ENCODE measurements around the gene BRME1.

The BRME1 gene

GRCh38 chr19:13880059-13881043, 25.6 kb downstream of the BRME1 start:
- Mint-ChIP-seq H3K4me1 (peaks cover 34% of the 10 kb centered on the region), H3K27me3 (ENCODE audit: low read depth, poor library complexity) (peaks cover 13% of the 10 kb centered on the region), H3K9me3 (no peaks in the 10 kb centered on the region), H3K27ac (no peak overlapping the region), H3K36me3 (ENCODE audit: low read depth) (no peaks in the 10 kb centered on the region), H3K4me3 (no peak overlapping the region)
- peak; percentile 98 for DNase-seq
- peak; percentile 99 for TF ChIP-seq CTCF (IDR thresholded peaks at IDR 0.05)

GRCh38 chr19:13877303-13877702, 28.6 kb downstream of the BRME1 start:
- Mint-ChIP-seq H3K27me3 (ENCODE audit: low read depth, poor library complexity) (peaks cover 17% of the 10 kb centered on the region), H3K4me1 (peaks cover 36% of the 10 kb centered on the region), H3K4me3 (no peak overlapping the region), H3K9me3 (no peaks in the 10 kb centered on the region), H3K27ac (no peak overlapping the region), H3K36me3 (ENCODE audit: low read depth) (no peaks in the 10 kb centered on the region)
- no peak for TF ChIP-seq CTCF (IDR thresholded peaks at IDR 0.05)
- DNase-seq, result no peak

GRCh38 chr19:13876834-13877233, 29.1 kb downstream of the BRME1 start, which contains the start of gene NANOS3:
NANOS3 (plus strand) TSS chr19:13877134; CDS start chr19:13877249, 115 bp downstream.
- no peak for DNase-seq
- peaks cover 31% of the 10 kb centered on the region for H3K4me1 Mint-ChIP-seq
- no peaks in the 10 kb centered on the region for H3K36me3 Mint-ChIP-seq (ENCODE audit: low read depth)
- H3K27me3 Mint-ChIP-seq (ENCODE audit: low read depth, poor library complexity), result peaks cover 17% of the 10 kb centered on the region
- H3K9me3 Mint-ChIP-seq, result no peaks in the 10 kb centered on the region
- no peak within 1 kb of the TSS for H3K27ac Mint-ChIP-seq
- TF ChIP-seq CTCF (IDR thresholded peaks at IDR 0.05), result no peak
- no peak within 1 kb of the TSS for H3K4me3 Mint-ChIP-seq

GRCh38 chr19:13875824-13876223, 30.1 kb downstream of the BRME1 start:
- TF ChIP-seq CTCF (IDR thresholded peaks at IDR 0.05), result no peak
- peaks cover 30% of the 10 kb centered on the region for H3K4me1 Mint-ChIP-seq
- H3K27me3 Mint-ChIP-seq (ENCODE audit: low read depth, poor library complexity), result peaks cover 17% of the 10 kb centered on the region
- no peaks in the 10 kb centered on the region for H3K36me3 Mint-ChIP-seq (ENCODE audit: low read depth)
- no peak for DNase-seq
- no peaks in the 10 kb centered on the region for H3K9me3 Mint-ChIP-seq
- no peak overlapping the region for H3K27ac Mint-ChIP-seq
- no peak overlapping the region for H3K4me3 Mint-ChIP-seq

GRCh38 chr19:13873834-13874515, 31.9 kb downstream of the BRME1 start:
- Mint-ChIP-seq H3K36me3 (ENCODE audit: low read depth) (no peaks in the 10 kb centered on the region), H3K4me3 (peak overlapping the region; percentile 55), H3K27ac (no peak overlapping the region), H3K27me3 (ENCODE audit: low read depth, poor library complexity) (peaks cover 22% of the 10 kb centered on the region), H3K4me1 (peaks cover 37% of the 10 kb centered on the region), H3K9me3 (no peaks in the 10 kb centered on the region)
- TF ChIP-seq CTCF (IDR thresholded peaks at IDR 0.05), result no peak
- no peak for DNase-seq
